Tibial nerve (tissue), 4 donors: ENCODE data around the gene DOCK1. TPM values are rescaled to one million over a fixed set of nuclear protein-coding genes. Genes with fewer than 3 reads are reported as not detected.

Experiments
- DNase-seq, 2 donors: peaks; one replicate each; pipeline ENCODE4 v3.0.0-alpha.2; 2019; ENCODE audit warnings: low spot score in 2 of 2
- H3K27ac ChIP-seq, 4 donors: fragments of 200-600 bp; sonication (generic) in 3 of 4; one replicate each; pipeline ENCODE4 v1.5.1; 2017 to 2019; ENCODE audit warnings: mild to moderate bottlenecking in 1 of 4
- H3K27me3 ChIP-seq, 2 donors: fragments of 200-600 bp; sonication (generic) in 1 of 2; one replicate each; pipeline versions ENCODE4 v1.5.1 to v1.6.0; 2017 to 2019
- H3K36me3 ChIP-seq, 3 donors: fragments of 200-600 bp; sonication (generic); one replicate each; pipeline ENCODE4 v1.5.1; 2018 to 2019
- H3K4me1 ChIP-seq, 4 donors: fragments of 200-600 bp; sonication (generic) in 3 of 4; one replicate each; pipeline ENCODE4 v1.5.1; 2017 to 2019
- H3K4me3 ChIP-seq, 4 donors: fragments of 200-600 bp; sonication (generic) in 3 of 4; one replicate each; pipeline ENCODE4 v1.5.1; 2017 to 2019; ENCODE audit warnings: mild to moderate bottlenecking in 1 of 4, moderate library complexity in 1 of 4
- H3K9me3 ChIP-seq, 4 donors: fragments of 200-600 bp; sonication (generic) in 3 of 4; one replicate each; pipeline ENCODE4 v1.5.1; 2017 to 2019
- CTCF ChIP-seq, 5 experiments: fragments of 200-600 bp in 3 of 5; fragments of 450-650 bp in 2 of 5; sonication (generic) in 3 of 5; IDR thresholded peaks; one replicate each; pipeline ENCODE4 v1.5.1; 2016 to 2019; ENCODE audit warnings: antibody characterized with exemption in 5 of 5, mild to moderate bottlenecking in 3 of 5, moderate library complexity in 2 of 5
- EP300 ChIP-seq, 2 donors: sonication (generic); formaldehyde crosslinking; IDR thresholded peaks; one replicate each; pipeline ENCODE4 v1.6.1; 2017; ENCODE audit warnings: antibody characterized with exemption in 2 of 2, mild to moderate bottlenecking in 1 of 2
- POLR2A ChIP-seq, 2 donors: fragments of 450-650 bp; IDR thresholded peaks; one replicate each; pipeline ENCODE4 v1.6.1; 2017; ENCODE audit warnings: antibody characterized with exemption in 2 of 2, mild to moderate bottlenecking in 2 of 2, moderate library complexity in 2 of 2
- WGBS, 2 donors: methylation state at CpG; one replicate each; pipeline ENCODE4 v1.1.5; 2018; 5-methylcytosine and 5-hydroxymethylcytosine counted together
- total RNA-seq, 4 donors: library from RNA; depleted of rRNA; stranded (reverse); fragments of >200 nt; gene quantifications; one replicate each; pipeline ENCODE4 v1.1.0, GENCODE V29; 2016

DOCK1 gene
- total RNA-seq, 4 donors from 2014 or later, result 57.3 to 76.7 (median 63.7) TPM

GRCh38 chr10:127013691-127014473 is 108.7 kb downstream of the DOCK1 start:
- no peak for TF ChIP-seq POLR2A (IDR thresholded peaks at IDR 0.05)
- no peak for TF ChIP-seq CTCF (IDR thresholded peaks at IDR 0.05)
- no peak for TF ChIP-seq EP300 (IDR thresholded peaks at IDR 0.05)
- no peak for DNase-seq
- WGBS, 2 donors, result 77 to 79% methylated on average over 9 of the region's 9 CpGs

GRCh38 chr10:127014671-127015070 is 109.4 kb downstream of the DOCK1 start:
- no peak for TF ChIP-seq EP300 (IDR thresholded peaks at IDR 0.05)
- Histone ChIP-seq H3K27me3 (no peaks in the 10 kb centered on the region), H3K4me1 (no peaks in the 10 kb centered on the region), H3K4me3 (no peak overlapping the region), H3K27ac (no peak overlapping the region), H3K36me3 (peaks cover 0 to 88% (median 0%) of the 10 kb centered on the region in 3 donors), H3K9me3 (no peaks in the 10 kb centered on the region)
- no peak for DNase-seq
- whole genome bisulfite sequencing, 2 donors, result 76 to 79% methylated on average over 4 of the region's 4 CpGs

More at GRCh38 chr10:127013691-127014473, 108.7 kb downstream of the DOCK1 start:
- H3K9me3 ChIP-seq, result no peaks in the 10 kb centered on the region
- no peaks in the 10 kb centered on the region for H3K4me1 ChIP-seq
- H3K36me3 ChIP-seq, result peaks cover 0 to 88% (median 0%) of the 10 kb centered on the region in 3 donors
- no peaks in the 10 kb centered on the region for H3K27me3 ChIP-seq
- H3K4me3 ChIP-seq, result no peak overlapping the region
- H3K27ac ChIP-seq, result peak overlapping the region in 1 of 4 donors; percentile 24

- TF ChIP-seq POLR2A (IDR thresholded peaks at IDR 0.05) (no peak), CTCF (IDR thresholded peaks at IDR 0.05) (no peak), EP300 (IDR thresholded peaks at IDR 0.05) (no peak)
- 90% methylated on average over 12 of the region's 12 CpGs for WGBS, 2 donors
- Histone ChIP-seq H3K27me3 (no peaks in the 10 kb centered on the region), H3K9me3 (no peaks in the 10 kb centered on the region), H3K4me1 (no peaks in the 10 kb centered on the region), H3K4me3 (no peak overlapping the region), H3K27ac (no peak overlapping the region), H3K36me3 (peaks cover 0 to 87% (median 0%) of the 10 kb centered on the region in 3 donors)
- DNase-seq, result no peak
Measured at GRCh38 chr10:127015373-127015772, 110.1 kb downstream of the DOCK1 start.

GRCh38 chr10:127016331-127016730 is 111.1 kb downstream of the DOCK1 start:
- Histone ChIP-seq H3K4me3 (no peak overlapping the region), H3K9me3 (no peaks in the 10 kb centered on the region), H3K4me1 (no peaks in the 10 kb centered on the region), H3K27me3 (no peaks in the 10 kb centered on the region), H3K36me3 (peaks cover 0 to 86% (median 0%) of the 10 kb centered on the region in 3 donors), H3K27ac (no peak overlapping the region)
- no peak for TF ChIP-seq CTCF (IDR thresholded peaks at IDR 0.05)
- TF ChIP-seq POLR2A (IDR thresholded peaks at IDR 0.05), result no peak
- no peak for TF ChIP-seq EP300 (IDR thresholded peaks at IDR 0.05)
- DNase-seq, result no peak
- 86 to 88% methylated on average over 11 of the region's 11 CpGs for WGBS, 2 donors

- no peaks in the 10 kb centered on the region for H3K4me1 ChIP-seq
- no peaks in the 10 kb centered on the region for H3K9me3 ChIP-seq
- H3K27me3 ChIP-seq, result no peaks in the 10 kb centered on the region
- no peak overlapping the region for H3K4me3 ChIP-seq
- no peak for DNase-seq
- peaks cover 0 to 86% (median 0%) of the 10 kb centered on the region in 3 donors for H3K36me3 ChIP-seq
- H3K27ac ChIP-seq, result no peak overlapping the region
- whole genome bisulfite sequencing, 2 donors, result 86 to 91% methylated on average over 20 of the region's 20 CpGs
- TF ChIP-seq CTCF (IDR thresholded peaks at IDR 0.05) (no peak), EP300 (IDR thresholded peaks at IDR 0.05) (no peak), POLR2A (IDR thresholded peaks at IDR 0.05) (no peak)
Measured at GRCh38 chr10:127017541-127018297, 112.5 kb downstream of the DOCK1 start.
